Activated naive CD4-positive, alpha-beta T cell treated with Interleukin-2 at 50 U/mL for 16 hours (primary cell): ENCODE measurements around the gene NAMPT.
"Not testable (repeated sequence)": the region's sequence is repeated elsewhere in the genome, so short reads cannot be mapped to it uniquely, and the experiment has no call there.

Source experiments
- DNase-seq: peaks from one replicate; pipeline ENCODE4 v3.0.0-alpha.2; 2020

Gene NAMPT

GRCh38 chr7:106298631-106299030, 13.8 kb upstream of the NAMPT start:
- not testable (repeated sequence) for DNase-seq

DNA sequence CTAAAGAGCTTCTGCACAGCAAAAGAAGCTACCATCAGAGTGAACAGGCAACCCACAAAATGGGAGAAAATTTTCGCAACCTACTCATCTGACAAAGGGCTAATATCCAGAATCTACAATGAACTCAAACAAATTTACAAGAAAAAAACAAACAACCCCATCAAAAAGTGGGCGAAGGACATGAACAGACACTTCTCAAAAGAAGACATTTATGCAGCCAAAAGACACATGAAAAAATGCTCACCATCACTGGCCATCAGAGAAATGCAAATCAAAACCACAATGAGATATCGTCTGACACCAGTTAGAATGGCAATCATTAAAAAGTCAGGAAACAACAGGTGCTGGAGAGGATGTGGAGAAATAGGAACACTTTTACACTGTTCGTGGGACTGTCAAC, 13.4 kb upstream of the NAMPT start:
- DNase-seq: not testable (repeated sequence)

DNA sequence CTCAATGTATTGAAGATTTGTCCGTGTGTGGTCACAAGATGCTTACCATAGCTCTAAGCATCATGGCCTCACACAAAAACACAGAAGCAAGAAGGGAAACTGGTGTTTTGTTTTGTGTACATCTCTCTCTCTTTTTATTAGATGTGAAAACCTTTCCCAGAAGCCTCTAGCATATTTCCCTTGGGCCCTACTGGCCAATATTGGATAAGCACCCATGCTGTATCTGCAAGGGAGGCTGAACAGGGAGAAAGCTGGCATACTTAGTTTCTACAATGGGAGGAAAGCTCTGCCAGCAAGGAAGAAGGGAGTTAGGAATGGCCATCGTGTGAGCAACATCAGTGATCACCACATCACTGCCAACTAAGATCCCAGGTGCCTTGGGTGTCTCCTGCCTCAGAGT, 9.6 kb upstream of the NAMPT start:
- DNase-seq: no peak

GRCh38 chr7:106291247-106291646, 6.5 kb upstream of the NAMPT start:
- DNase-seq: no peak

DNA sequence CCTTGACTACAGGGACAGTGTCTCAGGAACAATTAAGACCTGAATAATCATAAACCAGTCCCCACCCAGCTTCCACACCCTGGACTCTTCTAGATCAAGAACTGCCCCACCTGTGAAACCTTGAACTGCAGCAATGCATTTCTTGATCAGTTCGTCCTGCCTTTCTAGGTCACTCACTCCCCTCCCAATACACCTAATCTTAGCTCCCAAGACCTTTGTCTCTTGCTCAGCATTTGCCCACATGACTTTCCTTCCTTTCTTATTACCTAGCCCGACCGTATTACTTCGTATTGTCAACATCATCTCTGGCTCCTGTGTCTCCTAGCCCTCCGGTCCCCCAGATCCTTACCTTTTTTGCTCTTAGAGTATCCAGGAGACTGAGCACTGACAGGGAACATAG, 5.5 kb upstream of the NAMPT start:
- no peak for DNase-seq

DNA sequence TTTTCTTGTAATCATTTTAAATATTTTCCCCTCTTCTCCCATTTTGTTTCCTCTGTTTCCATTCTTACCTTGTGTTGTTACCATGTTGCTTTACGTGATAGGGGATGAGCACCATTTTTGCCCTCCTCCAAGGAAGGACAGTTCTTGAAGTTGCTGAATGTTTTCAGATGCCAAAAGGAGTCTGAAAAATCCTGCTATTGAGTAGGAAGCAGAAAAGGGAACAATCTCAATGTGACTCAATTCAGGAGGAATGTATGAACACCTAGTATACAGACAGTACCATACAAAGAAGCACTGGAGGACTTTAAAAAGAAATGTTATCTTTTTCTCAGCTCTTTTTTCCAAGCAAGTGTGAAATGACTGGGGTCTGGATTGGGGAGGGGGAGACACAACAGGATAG, 5.1 kb upstream of the NAMPT start:
- no peak for DNase-seq

DNA sequence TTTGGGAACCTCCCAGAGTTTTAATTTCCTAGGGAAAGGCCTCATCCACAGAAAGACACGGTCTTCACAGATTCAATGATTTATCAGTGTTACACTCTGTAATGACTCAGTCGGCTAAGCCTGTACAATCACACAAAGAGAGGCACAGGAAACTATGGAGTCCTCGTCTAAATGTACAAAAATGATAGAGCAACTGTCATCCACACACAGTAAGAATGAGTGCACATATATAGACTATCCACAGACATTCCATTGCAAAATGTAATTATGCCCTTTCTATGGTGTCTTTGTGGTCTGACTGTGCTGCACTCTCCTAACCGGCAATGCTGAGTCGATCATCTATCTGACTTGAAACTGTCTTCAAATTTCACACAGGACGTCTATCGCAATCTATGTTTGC, 3.5 kb upstream of the NAMPT start:
- no peak for DNase-seq

- DNase-seq: no peak
These were observed 3.0 kb upstream of the NAMPT start for GRCh38 chr7:106287786-106288185.

- peak; percentile 51 for DNase-seq
These were observed 1.2 kb upstream of the NAMPT start for GRCh38 chr7:106285855-106286492.

GRCh38 chr7:106285051-106285854, 470 bp upstream of the NAMPT start:
- peak; percentile 100 for DNase-seq

DNA sequence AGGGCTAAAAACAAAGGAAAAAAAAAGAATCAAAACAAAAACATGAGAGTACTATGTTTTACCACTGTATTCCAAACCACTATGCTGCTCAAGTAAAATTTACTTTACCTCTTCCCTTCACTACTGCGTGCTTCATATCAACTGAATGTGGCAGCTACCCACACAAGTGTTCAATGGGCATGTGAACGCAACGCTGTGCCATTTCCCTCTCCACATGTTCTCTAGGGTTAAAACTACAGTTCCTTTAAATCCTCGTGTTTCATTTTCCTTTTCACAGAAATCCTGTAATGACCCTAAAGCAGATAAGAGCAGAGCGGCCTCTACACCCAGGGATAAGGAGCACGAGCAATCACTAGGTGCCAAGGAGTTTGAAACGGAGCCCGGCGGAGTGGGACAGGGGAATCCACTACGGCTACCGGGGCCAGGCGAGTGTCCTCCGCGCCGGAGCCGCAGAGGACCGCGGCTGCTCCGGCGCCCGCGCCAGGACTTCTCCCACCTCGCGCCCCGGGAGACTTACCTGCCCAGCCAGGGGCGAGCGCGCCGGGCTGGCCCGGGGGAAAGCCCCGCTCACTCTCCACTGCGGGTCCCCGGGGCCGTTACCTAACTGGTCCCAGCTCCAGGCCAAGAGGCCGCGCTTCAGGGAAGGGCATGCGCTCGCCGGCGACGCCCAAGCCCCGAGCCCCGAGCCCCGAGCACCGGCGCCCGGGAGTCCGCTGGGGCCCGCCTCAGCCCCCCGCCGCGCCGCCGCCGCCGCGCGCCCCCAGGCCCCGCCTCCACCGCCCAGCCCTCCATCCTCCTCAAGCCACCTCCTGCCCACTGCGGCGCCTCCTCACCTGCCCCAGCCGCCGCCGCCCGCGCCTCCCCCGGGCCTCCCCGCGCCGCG, 711 bp downstream of the NAMPT start:
- peak; percentile 68 for DNase-seq

- no peak for DNase-seq
These were observed 1.3 kb downstream of the NAMPT start for GRCh38 chr7:106283501-106283830.

DNA sequence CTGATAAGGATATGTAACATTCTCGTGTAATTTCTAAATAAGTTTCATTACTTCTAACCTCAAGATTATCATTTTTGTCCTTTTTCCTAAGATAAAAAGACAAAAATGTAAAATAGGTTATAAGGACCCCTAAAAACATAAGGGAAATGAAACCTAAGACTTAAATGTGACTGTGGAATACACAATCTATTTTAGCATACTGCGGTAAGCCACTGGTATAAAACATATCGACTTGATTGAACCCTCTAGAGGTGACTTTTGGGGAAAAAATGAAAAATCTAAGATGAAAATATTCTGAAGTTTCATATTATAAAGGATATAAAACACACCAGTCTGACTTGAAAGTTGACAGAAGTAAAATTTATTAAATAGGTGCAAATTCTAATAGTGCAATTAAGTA, 1.9 kb downstream of the NAMPT start:
- DNase-seq: no peak

GRCh38 chr7:106282390-106282789, 2.4 kb downstream of the NAMPT start:
- no peak for DNase-seq

DNA sequence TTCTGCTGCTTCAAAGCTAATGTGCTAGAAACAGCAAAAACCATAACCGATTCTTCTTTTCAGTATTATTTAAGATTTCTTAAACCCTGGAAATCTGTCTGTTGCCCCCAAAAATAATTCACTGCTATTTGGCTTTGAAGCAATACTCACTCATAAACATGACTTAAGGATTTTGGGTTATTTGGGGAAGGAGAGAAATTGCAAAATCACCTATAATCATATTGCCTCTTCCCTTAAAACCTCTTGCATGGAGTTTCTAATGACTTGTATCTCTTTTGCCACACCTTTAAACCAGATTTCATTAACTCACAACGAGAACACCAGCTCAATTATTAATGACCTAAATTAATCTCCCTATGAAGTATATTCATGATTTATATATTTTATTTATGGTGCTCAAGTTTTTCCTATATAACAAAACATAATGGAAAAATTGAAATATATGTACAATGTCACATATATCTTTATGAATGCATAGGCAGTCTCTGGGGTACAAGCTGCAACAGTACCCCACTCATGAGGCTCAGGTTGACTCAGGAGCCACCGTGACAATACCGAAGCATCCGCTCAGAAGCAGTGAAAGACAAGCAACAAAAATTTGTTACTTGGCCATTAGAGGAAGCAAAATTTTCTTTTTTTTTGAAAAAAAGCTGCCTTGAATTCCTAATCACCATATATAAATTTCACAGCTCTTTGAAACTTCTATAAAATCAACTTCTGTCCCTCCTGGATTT, 3.0 kb downstream of the NAMPT start:
- DNase-seq: peak; percentile 27

DNA sequence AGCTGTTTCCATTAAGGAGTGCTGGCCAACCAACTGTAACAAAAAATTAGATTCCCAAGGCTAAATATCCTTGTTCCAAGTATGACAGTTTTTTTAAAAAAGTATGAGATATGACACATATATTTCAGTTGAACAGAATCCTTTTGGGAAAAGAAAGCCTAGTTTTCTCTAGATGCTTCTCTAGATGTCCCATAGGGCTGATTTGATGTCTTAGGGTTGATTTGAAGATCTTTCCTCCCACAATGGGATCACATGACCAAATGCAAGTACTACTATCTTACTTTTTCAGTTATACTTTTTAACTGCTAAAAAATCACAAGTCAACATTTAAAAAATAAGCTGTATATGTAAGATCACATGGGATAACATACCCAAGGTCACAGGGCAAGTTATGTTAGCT, 3.7 kb downstream of the NAMPT start:
- no peak for DNase-seq

DNA sequence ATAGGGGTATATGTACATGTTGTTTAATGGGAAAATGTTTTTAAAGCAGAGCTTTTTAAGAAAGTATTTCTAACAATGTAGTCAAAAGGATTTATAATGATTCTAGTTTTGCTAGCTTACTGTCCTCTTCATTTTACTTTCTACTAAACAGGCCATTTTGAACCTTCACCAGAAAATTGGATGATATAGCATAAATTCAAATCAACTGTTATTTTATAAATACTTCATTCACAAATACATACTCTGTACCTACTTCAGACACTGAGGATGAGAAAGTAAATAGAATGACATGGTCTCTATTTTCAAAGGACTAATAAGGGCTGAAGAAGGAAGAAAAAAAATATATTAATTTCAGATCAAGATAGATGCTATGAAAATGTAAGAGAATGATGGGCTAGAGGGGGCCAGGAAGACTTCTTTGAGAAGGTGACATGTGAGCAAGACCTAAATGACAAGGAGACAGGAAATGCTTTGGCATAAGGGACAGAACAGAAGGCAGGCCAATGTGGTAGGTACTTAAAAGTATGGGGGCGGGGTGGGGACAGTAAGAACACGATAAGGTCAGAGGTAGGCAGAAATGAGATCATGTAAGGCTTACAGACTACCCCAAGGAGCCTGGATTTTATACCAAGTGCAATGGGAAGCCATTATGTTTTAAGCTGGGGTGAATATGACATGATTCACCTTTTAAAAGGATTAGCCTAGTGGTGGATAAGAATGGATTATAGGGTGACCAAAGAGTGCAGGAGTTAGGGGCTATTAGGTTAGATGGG, 5.2 kb downstream of the NAMPT start:
- peak; percentile 30 for DNase-seq

DNA sequence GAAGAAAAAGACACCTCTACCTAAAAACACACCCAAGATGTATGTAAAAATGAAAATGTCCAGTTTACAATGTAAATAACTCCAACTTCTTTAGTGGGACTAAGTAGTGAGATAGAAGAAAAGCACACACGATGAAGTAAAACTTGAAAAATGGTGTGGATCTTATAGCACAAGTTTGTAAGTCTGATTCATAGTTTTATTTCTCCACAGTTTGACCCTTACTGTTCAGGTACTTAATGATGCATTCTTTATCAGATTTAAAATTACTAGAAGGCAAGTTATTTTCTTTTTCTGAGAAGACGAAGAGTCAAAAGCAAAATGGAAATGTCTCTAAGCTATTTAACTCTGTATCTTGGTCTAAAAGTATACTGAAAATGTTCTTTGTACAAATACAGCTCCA, 6.1 kb downstream of the NAMPT start:
- DNase-seq: no peak

DNA sequence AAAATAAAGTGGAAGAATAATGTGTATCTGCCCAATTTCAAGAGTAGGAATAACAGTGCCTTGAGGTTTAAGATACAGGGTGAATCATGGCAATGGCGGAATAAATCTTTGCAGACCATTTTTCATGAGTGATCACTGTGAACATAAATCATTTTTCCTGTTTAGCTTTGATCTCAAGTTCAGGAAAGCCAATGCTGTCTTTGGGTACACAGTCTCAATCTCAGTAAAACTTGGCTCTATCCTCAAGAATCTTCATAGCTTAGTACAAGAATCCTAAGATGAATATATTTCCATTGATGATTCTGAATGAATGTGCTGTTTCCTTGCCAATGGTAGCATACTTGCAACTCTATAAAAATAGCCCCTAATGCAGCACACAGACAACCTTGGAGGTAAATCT, 6.8 kb downstream of the NAMPT start:
- DNase-seq: no peak

GRCh38 chr7:106276513-106276912, 8.3 kb downstream of the NAMPT start:
- DNase-seq: no peak

DNA sequence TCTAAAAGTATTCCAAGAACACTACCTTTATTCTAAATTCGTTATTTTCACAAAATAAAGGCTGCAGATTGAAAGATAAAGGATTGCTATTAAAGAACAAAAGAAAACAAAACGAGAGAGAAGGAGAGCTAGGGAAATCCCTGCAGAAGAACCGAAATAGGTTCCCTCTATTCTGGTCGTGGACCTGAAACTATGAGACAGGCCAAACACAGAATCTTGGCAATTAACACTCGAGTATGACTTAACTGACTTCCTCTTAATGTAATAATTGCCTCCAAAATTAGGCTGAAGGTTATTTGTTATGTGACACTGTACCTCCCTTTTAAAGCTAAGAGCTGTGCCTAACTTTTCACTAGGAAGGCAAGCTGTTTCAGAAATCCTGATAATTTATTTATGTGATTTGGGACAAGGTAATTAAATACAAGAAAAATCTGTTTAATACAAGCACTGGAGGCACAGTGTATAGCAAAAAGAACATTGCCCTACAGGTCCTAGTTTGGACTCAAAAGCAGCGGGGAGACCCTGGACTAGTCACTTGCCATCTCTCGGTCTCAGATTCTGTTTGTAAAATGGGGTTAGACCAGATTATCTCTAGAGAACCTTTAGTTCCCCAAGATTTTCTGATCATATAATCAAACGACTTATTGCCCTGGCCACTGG, 11.6 kb downstream of the NAMPT start:
- no peak for DNase-seq
